ENCODE measurements around the gene VANGL2.

GRCh38 chr1:160363951-160364735 is 36.2 kb upstream of the VANGL2 start:
- no peak for TF ChIP-seq TFAM (CRISPR knock-in tag; conservative IDR thresholded peaks at IDR 0.05)
- TF ChIP-seq ZBTB49 (CRISPR knock-in tag; IDR thresholded peaks at IDR 0.05; ENCODE audit: borderline replicate concordance) = no peak

Data from K562 (cell line).